C4-2B (cell line): ENCODE data around the gene IGF2.

Experiments
- ZFX ChIP-seq: fragments of 450-650 bp; IDR thresholded peaks from 2 replicates; pipeline ENCODE4 v1.6.1; 2017
- TF ChIP-seq, protein P1 (sequence below): fragments of 450-650 bp; conservative IDR thresholded peaks from 2 replicates; pipeline ENCODE4 v1.5.1; 2017; ENCODE audit warnings: mild to moderate bottlenecking

DNA sequence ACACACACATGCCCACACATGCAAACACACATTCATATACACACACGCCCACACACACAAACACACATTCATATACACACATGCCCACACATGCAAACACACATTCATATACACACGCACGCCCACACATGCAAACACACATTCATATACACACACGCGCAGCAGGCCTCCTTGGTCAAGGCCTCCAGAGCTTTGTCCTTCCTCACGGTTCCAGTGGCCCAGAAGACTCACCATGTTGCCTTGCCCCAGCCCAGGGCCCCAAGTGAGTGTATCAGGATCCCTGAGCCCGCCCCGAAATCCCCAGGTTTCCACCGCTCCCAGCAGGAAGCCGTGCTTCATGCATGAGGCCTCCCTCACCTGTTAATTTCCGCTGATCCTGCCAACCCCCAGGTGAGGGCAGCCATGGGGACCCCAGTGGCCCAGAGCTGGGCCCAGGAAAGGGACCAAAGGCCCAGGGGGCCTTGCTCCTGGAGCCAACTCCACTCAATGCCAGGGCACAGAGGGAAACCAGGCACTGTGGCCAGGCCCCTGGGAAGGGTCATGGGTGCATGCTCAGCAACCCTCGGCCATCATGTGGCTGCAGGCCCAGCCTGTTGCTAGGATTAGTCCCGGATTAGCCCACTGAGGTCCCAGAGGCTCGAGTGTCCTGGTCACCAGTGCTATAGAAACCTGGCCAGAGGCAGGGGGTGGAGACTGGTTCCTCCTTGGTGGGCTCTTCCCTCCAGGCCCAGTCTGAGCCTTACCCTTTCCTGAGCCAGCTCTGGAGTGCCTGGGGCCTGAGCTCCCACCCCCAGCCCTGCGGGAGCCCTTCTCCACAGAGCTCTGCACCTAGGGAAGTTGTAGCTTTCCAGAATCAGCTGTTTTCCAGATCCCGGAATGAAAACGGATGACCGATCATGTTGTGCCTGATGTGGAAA is 34.4 kb downstream of the IGF2 start:
- TF ChIP-seq, protein P1, sequence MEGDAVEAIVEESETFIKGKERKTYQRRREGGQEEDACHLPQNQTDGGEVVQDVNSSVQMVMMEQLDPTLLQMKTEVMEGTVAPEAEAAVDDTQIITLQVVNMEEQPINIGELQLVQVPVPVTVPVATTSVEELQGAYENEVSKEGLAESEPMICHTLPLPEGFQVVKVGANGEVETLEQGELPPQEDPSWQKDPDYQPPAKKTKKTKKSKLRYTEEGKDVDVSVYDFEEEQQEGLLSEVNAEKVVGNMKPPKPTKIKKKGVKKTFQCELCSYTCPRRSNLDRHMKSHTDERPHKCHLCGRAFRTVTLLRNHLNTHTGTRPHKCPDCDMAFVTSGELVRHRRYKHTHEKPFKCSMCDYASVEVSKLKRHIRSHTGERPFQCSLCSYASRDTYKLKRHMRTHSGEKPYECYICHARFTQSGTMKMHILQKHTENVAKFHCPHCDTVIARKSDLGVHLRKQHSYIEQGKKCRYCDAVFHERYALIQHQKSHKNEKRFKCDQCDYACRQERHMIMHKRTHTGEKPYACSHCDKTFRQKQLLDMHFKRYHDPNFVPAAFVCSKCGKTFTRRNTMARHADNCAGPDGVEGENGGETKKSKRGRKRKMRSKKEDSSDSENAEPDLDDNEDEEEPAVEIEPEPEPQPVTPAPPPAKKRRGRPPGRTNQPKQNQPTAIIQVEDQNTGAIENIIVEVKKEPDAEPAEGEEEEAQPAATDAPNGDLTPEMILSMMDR = no peak
- TF ChIP-seq ZFX = no peak
